Bone marrow (tissue), 2 donors: ENCODE data around the gene ZNF598.
"Not testable (repeated sequence)": the region's sequence is repeated elsewhere in the genome, so short reads cannot be mapped to it uniquely, and the experiment has no call there.

Experiments used
- DNase-seq, 2 donors: peaks; one replicate each; lab custom pipeline; 2025; lab: John Stamatoyannopoulos, UW

The ZNF598 gene

GRCh38 chr16:1958143-1958491 lies 51.5 kb downstream of the ZNF598 start:
- not testable (repeated sequence) for DNase-seq

DNA sequence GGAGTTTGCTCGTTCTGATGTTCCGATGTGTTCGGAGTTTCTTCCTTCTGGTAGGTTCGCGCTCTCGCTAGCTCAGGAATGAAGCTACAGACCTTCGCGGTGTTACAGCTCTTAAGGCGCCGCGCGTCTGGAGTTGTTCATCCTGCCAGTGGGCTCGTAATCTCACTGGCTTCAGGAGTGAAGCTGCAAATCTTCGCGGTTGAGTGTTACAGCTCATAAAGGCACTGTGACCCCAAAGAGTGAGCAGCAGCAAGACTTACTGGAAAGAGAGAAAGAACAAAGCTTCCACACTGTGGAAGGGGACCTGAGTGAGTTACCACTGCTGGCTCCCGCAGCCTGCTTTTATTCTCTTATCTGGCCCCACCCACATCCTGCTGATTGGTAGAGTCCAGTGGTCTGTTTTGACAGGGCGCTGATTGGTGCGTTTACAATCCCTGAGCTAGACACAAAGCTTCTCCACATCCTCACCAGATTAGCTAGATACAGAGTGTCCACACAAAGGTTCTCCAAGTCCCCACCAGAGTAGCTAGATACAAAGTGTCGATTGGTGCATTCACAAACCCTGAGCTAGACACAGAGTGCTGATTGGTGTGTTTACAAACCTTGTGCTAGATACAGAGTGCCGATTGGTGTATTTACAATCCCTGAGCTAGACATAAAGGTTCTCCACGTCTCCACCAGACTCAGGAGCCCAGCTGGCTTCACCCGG lies 52.0 kb downstream of the ZNF598 start:
- not testable (repeated sequence) for DNase-seq

DNA sequence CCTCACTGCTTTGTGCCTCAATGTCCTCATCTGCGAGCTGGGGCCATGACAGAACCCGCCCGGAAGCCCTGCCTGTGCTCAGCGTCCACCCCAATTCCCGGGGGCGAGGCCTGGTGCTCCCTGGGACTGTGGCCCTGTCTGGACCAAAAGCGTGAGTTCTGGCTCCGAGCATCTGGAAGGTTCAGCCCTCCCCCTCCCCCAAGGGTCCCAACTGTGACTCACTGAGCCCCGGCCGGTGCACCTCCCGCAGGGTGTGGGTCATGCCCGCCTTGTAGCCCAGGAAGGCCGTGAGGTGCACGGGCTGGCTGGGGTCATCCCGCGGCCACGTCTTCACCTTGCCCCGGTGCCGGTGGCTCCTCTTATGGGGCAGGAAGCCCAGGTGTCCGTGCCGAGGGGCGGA lies 55.9 kb downstream of the ZNF598 start:
- DNase-seq: no peak

- DNase-seq: no peak
Observed at GRCh38 chr16:1950559-1950958, 59.1 kb downstream of the ZNF598 start.

DNA sequence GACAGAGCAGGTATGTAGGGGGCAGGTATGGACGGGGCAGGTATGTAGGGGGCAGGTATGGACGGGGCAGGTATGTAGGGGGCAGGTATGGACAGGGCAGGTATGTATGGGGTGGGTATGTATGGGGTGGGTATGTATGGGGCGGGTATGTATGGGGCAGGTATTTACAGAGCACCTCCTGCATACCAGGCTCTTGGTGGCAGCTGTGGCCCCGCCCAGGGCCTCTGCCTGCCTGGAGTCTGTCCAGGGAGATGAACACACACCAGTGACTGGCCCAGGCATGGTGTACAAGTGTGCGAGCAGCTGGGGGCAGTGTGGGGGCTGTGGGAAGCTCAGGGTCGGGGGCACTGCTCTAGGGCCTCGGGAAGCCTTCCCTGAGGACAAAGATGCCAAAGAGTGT lies 59.6 kb downstream of the ZNF598 start:
- no peak for DNase-seq

GRCh38 chr16:1949507-1949906 lies 60.1 kb downstream of the ZNF598 start:
- no peak for DNase-seq
